IMR-90 (cell line): ENCODE data around the gene MAMDC4. TPM values are rescaled to one million over a fixed set of nuclear protein-coding genes. Genes with fewer than 3 reads are reported as not detected.

Experiments used
- ATAC-seq: fragments of 200-7000 bp; cut with Tn5 transposase; 2 replicates; pipeline ENCODE4 v1.9.1; 2020; ENCODE audit warnings: low read depth, mild to moderate bottlenecking, moderate library complexity
- BruUV-seq: library from RNA; stranded (reverse); fragments of 400-500 nt; replicated peaks from 2 replicates; lab custom pipeline; 2021; lab: Mats Ljungman, UMichigan
- CTCF ChIA-PET: fragments of 300-600 bp; formaldehyde crosslinking; extraction: SDS; loops from one replicate; lab custom pipeline; 2021; ENCODE audit warnings: antibody characterized with exemption; lab: Yijun Ruan, JAX
- POLR2A ChIA-PET: fragments of 300-600 bp; sonication (Branson Sonifier 250); formaldehyde crosslinking; loops from one replicate; lab custom pipeline; 2022; ENCODE audit warnings: antibody characterized with exemption; ENCODE audit not compliant: unreplicated experiment; lab: Charles Lee
- DNase-seq: peaks from one replicate; pipeline ENCODE4 v3.0.0; 2013
- H2AFZ ChIP-seq: replicated peaks from 2 replicates; pipeline ENCODE3; 2013; ENCODE audit warnings: low read length, mild to moderate bottlenecking; ENCODE audit not compliant: poor library complexity
- H2AK5ac ChIP-seq: 2 replicates; pipeline ENCODE4 v1.6.1; 2013; ENCODE audit warnings: low read depth, low read length, inconsistent platforms
- H2AK9ac ChIP-seq: replicated peaks from 2 replicates; pipeline ENCODE3; 2013; ENCODE audit warnings: mild to moderate bottlenecking, low read depth, low read length, moderate library complexity; ENCODE audit not compliant: poor library complexity
- H2BK120ac ChIP-seq: 2 replicates; pipeline ENCODE4 v1.6.1; 2013; ENCODE audit warnings: low read depth, low read length, inconsistent platforms
- H2BK15ac ChIP-seq: 3 replicates; pipeline ENCODE4 v1.6.1; 2013; ENCODE audit warnings: low read depth, low read length, inconsistent platforms
- H2BK20ac ChIP-seq: 2 replicates; pipeline ENCODE4 v1.6.1; 2013; ENCODE audit warnings: low read depth, mild to moderate bottlenecking, inconsistent platforms, low read length, moderate library complexity
- H2BK5ac ChIP-seq: 2 replicates; pipeline ENCODE4 v1.6.1; 2013; ENCODE audit warnings: mild to moderate bottlenecking, low read depth, low read length, inconsistent platforms; ENCODE audit not compliant: poor library complexity, severe bottlenecking
- H3K14ac ChIP-seq: replicated peaks from 2 replicates; pipeline ENCODE4 v1.6.1; 2013; ENCODE audit warnings: low read depth, low read length, inconsistent platforms
- H3K18ac ChIP-seq: 2 replicates; pipeline ENCODE4 v1.6.1; 2013; ENCODE audit warnings: low read depth, low read length, control low read depth
- H3K23ac ChIP-seq: 2 replicates; pipeline ENCODE4 v1.6.1; 2013; ENCODE audit warnings: low read depth, low read length, inconsistent platforms
- H3K27ac ChIP-seq: 2 replicates; pipeline ENCODE4 v1.5.1; 2013; ENCODE audit warnings: mild to moderate bottlenecking, control low read depth, low read length; ENCODE audit not compliant: insufficient read depth
- H3K27me3 ChIP-seq: 2 replicates; pipeline ENCODE4 v1.6.1; 2013; ENCODE audit warnings: low read length; ENCODE audit not compliant: control insufficient read depth, insufficient read depth
- H3K36me3 ChIP-seq: 2 replicates; pipeline ENCODE4 v1.6.1; 2013; ENCODE audit warnings: low read length, mixed read lengths; ENCODE audit not compliant: control insufficient read depth, insufficient read depth
- H3K4ac ChIP-seq: 2 replicates; pipeline ENCODE4 v1.6.1; 2013; ENCODE audit warnings: low read depth, low read length, inconsistent platforms
- H3K4me1 ChIP-seq: 2 replicates; pipeline ENCODE4 v1.6.1; 2013; ENCODE audit warnings: low read length, mixed read lengths; ENCODE audit not compliant: control insufficient read depth, insufficient read depth
- H3K4me2 ChIP-seq: 2 replicates; pipeline ENCODE4 v1.6.1; 2013; ENCODE audit warnings: low read depth, mild to moderate bottlenecking, control low read depth, low read length, moderate library complexity
- H3K4me3 ChIP-seq: 2 replicates; pipeline ENCODE4 v1.5.1; 2013; ENCODE audit warnings: low read depth, mild to moderate bottlenecking, control low read depth, low read length, moderate library complexity; ENCODE audit not compliant: insufficient read depth
- H3K56ac ChIP-seq: 2 replicates; pipeline ENCODE4 v1.6.1; 2013; ENCODE audit warnings: low read length, inconsistent platforms; ENCODE audit not compliant: insufficient read depth; ENCODE audit errors: extremely low read depth
- H3K79me1 ChIP-seq, 2 experiments: 2 replicates each; pipeline ENCODE4 v1.6.1; 2013; ENCODE audit warnings: low read length in 2 of 2, inconsistent platforms in 1 of 2, low read depth in 1 of 2
- H3K9ac ChIP-seq: 2 replicates; pipeline ENCODE4 v1.6.1; 2013; ENCODE audit warnings: low read depth, low read length, control low read depth
- H3K9me1 ChIP-seq: 2 replicates; pipeline ENCODE4 v1.6.1; 2013; ENCODE audit warnings: low read length, inconsistent platforms; ENCODE audit not compliant: insufficient read depth
- H3K9me3 ChIP-seq: 2 replicates; pipeline ENCODE4 v1.6.1; 2013; ENCODE audit warnings: low read length; ENCODE audit not compliant: control insufficient read depth, insufficient read depth
- H4K20me1 ChIP-seq: 2 replicates; pipeline ENCODE4 v1.6.1; 2013; ENCODE audit warnings: low read length, inconsistent platforms; ENCODE audit not compliant: insufficient read depth
- H4K5ac ChIP-seq: 2 replicates; pipeline ENCODE4 v1.6.1; 2013; ENCODE audit warnings: mild to moderate bottlenecking, low read depth, low read length, control low read depth
- H4K8ac ChIP-seq, 2 experiments: 2 replicates each; pipeline ENCODE4 v1.6.1; 2013; ENCODE audit warnings: low read depth in 2 of 2, low read length in 2 of 2, control low read depth in 1 of 2, inconsistent platforms in 1 of 2
- H4K91ac ChIP-seq: 2 replicates; pipeline ENCODE4 v1.6.1; 2013; ENCODE audit warnings: low read depth, low read length, inconsistent platforms; ENCODE audit not compliant: insufficient read depth
- CHD1 ChIP-seq: IDR thresholded peaks from 2 replicates; pipeline ENCODE4 v1.6.1; 2012; ENCODE audit warnings: low read depth, low read length, improper control_type of control experiment
- RCOR1 ChIP-seq: IDR thresholded peaks from 2 replicates; pipeline ENCODE4 v1.6.1; 2012; ENCODE audit warnings: mild to moderate bottlenecking, low read length, improper control_type of control experiment; ENCODE audit not compliant: insufficient replicate concordance
- WGBS, 2 experiments: methylation state at CpG; one replicate each; pipeline versions ENCODE4 v1.1.5 to v1.1.7; 2013; ENCODE audit warnings: missing lambda C conversion rate in 2 of 2; ENCODE audit not compliant: insufficient read length in 1 of 2; ENCODE audit errors: extremely low coverage in 2 of 2; 5-methylcytosine and 5-hydroxymethylcytosine counted together
- dilution Hi-C: fragments of 300-500 bp; cut with HindIII; formaldehyde crosslinking; loops from one replicate; pipeline ENCODE4 v1.14.3; 2018; ENCODE audit warnings: low sequenced_read_pairs; ENCODE audit not compliant: unreplicated experiment
- in situ Hi-C: fragments of 300-500 bp; cut with MboI; formaldehyde crosslinking; loops from 3 replicates; pipeline ENCODE4 v1.14.3; 2019; ENCODE audit warnings: low sequenced_read_pairs, inconsistent platforms, mixed read lengths
- intact Hi-C: fragments of 100-400 bp; cut with micrococcal nuclease; formaldehyde crosslinking; loops from 2 replicates; pipeline ENCODE4 v1.10.0; 2022
- polyA plus RNA-seq, 3 experiments: library from polyadenylated mRNA; depleted of rRNA; stranded (reverse); fragments of >200 nt; gene quantifications; 2 replicates each; pipeline ENCODE4 v1.2.3, GENCODE V29; 2012; ENCODE audit warnings: low replicate concordance in 1 of 3
- total RNA-seq: library from RNA; depleted of rRNA; stranded (reverse); fragments of >200 nt; gene quantifications from 2 replicates; pipeline ENCODE4 v1.2.3, GENCODE V29; 2012

Gene MAMDC4
- total and polyA plus RNA-seq, 2 of the 4 experiments (the other 2 are of a cell fraction): 0.18 to 3.5 TPM

DNA sequence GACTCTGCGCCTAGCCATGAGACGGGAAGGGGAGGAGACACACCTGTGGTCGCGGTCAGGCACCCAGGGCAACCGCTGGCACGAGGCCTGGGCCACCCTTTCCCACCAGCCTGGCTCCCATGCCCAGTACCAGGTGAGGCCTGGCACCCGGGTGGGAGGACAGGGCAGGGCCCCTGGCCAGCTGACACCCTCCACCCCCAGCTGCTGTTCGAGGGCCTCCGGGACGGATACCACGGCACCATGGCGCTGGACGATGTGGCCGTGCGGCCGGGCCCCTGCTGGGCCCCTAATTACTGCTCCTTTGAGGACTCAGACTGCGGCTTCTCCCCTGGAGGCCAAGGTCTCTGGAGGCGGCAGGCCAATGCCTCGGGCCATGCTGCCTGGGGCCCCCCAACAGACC is 5.0 kb downstream of the MAMDC4 start:
- H3K14ac ChIP-seq: no peak overlapping the region
- no peak overlapping the region for H2BK15ac ChIP-seq
- CTCF ChIA-PET: no interaction called here
- in situ Hi-C loops: no loop called here
- H3K9ac ChIP-seq: no peak overlapping the region
- no peak overlapping the region for H3K4me2 ChIP-seq
- no peak overlapping the region for H2BK120ac ChIP-seq
- no peak overlapping the region for H3K4me3 ChIP-seq
- intact Hi-C loops: no loop called here
- no peak overlapping the region for H3K56ac ChIP-seq
- 83% methylated on average over 2 of the region's 19 CpGs; no CpG with 5 or more reads in 1 of the 2 experiments for WGBS, 2 experiments
- peak overlapping the region; percentile 16 for H2AK9ac ChIP-seq
- H3K9me1 ChIP-seq: no peaks in the 10 kb centered on the region
- no peak overlapping the region for H3K27ac ChIP-seq
- BruUV-seq: no TSS peak
- H3K79me1 ChIP-seq: peaks cover 0 to 16% of the 10 kb centered on the region in 2 experiments; a peak in 1 of 4 replicates
- H2AFZ ChIP-seq: no peak overlapping the region
- H4K8ac ChIP-seq: no peak overlapping the region
- no peaks in the 10 kb centered on the region for H3K27me3 ChIP-seq
- peaks cover 17% of the 10 kb centered on the region for H3K36me3 ChIP-seq
- no peak overlapping the region for H2BK5ac ChIP-seq
- dilution Hi-C loops: no loop called here
- no peak for DNase-seq
- H3K23ac ChIP-seq: no peak overlapping the region
- ATAC-seq: no peak
- no peak overlapping the region for H3K4ac ChIP-seq
- H2BK20ac ChIP-seq: no peak overlapping the region
- H4K20me1 ChIP-seq: peaks cover 5% of the 10 kb centered on the region; the same call in 1 of the 2 replicates
- no peak overlapping the region for H3K18ac ChIP-seq
- H3K4me1 ChIP-seq: peaks cover 8% of the 10 kb centered on the region
- H2AK5ac ChIP-seq: no peak overlapping the region
- TF ChIP-seq CHD1 (no peak), RCOR1 (no peak)
- H4K91ac ChIP-seq: no peak overlapping the region
- POLR2A ChIA-PET: no interaction called here
- H3K9me3 ChIP-seq: no peaks in the 10 kb centered on the region
- no peak overlapping the region for H4K5ac ChIP-seq
